Stimulated activated naive B cell treated with anti-CD40 and anti-IgM and Interleukin-4, amounts not matched to agents 10 μg/mL and 1 μg/mL and 100 μg/mL, for 72 hours (primary cell): ENCODE results near the gene EEF2KMT.
"Not testable (repeated sequence)": the region's sequence is repeated elsewhere in the genome, so short reads cannot be mapped to it uniquely, and the experiment has no call there.

Experiments used
- ATAC-seq, 2 donors: fragments of 150-1000 bp; cut with Tn5 transposase; replicated peaks; 2 replicates each; pipeline ENCODE4 v1.10.0; 2021; ENCODE audit warnings: moderate library complexity in 1 of 2
- DNase-seq: peaks from one replicate; pipeline ENCODE4 v3.0.0; 2021
- H3K27ac Mint-ChIP-seq: one replicate; pipeline ENCODE4 v1.8.0; 2022; ENCODE audit warnings: mild to moderate bottlenecking, mixed read lengths
- H3K27me3 Mint-ChIP-seq, 2 donors: one replicate each; pipeline ENCODE4 v1.8.0; 2022; ENCODE audit warnings: mixed read lengths in 2 of 2
- H3K36me3 Mint-ChIP-seq, 2 donors: one replicate each; pipeline ENCODE4 v1.8.0; 2022; ENCODE audit warnings: mixed read lengths in 2 of 2, mild to moderate bottlenecking in 1 of 2
- H3K4me1 Mint-ChIP-seq, 2 donors: one replicate each; pipeline ENCODE4 v1.8.0; 2022; ENCODE audit warnings: mixed read lengths in 2 of 2, mild to moderate bottlenecking in 1 of 2
- H3K4me3 Mint-ChIP-seq, 2 donors: one replicate each; pipeline ENCODE4 v1.8.0; 2022; ENCODE audit warnings: mild to moderate bottlenecking in 2 of 2, mixed read lengths in 2 of 2, moderate library complexity in 1 of 2
- H3K9me3 Mint-ChIP-seq, 2 donors: one replicate each; pipeline ENCODE4 v1.8.0; 2022; ENCODE audit warnings: mixed read lengths in 2 of 2, mild to moderate bottlenecking in 1 of 2

Gene EEF2KMT

DNA sequence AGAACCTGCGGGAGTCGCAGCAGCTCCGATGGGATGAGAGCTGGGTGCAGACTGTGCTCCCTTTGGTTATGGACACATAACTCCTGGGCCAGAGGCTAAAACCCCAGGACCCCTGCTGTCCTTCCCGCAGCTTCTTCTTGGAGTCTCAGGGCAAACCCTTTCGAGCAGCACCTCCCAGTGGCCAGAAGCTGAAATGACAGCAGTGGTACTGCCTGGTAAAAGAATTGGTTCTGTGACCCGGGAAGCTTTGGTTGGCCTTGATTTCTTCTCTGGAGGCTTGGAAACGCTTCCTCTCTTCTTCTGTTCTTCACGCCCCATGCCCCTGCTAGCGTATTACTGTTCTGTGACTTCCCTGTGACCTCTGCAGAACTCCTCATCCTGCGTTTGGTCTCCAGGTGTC, 12.8 kb downstream of the EEF2KMT start:
- ATAC-seq, H3K4me3 Mint-ChIP-seq, H3K4me1 Mint-ChIP-seq, H3K27ac Mint-ChIP-seq, H3K27me3 Mint-ChIP-seq, H3K9me3 Mint-ChIP-seq: not testable (repeated sequence)
- DNase-seq, result peak; percentile 27
- peaks cover 36 to 39% of the 10 kb centered on the region in 2 donors for H3K36me3 Mint-ChIP-seq

DNA sequence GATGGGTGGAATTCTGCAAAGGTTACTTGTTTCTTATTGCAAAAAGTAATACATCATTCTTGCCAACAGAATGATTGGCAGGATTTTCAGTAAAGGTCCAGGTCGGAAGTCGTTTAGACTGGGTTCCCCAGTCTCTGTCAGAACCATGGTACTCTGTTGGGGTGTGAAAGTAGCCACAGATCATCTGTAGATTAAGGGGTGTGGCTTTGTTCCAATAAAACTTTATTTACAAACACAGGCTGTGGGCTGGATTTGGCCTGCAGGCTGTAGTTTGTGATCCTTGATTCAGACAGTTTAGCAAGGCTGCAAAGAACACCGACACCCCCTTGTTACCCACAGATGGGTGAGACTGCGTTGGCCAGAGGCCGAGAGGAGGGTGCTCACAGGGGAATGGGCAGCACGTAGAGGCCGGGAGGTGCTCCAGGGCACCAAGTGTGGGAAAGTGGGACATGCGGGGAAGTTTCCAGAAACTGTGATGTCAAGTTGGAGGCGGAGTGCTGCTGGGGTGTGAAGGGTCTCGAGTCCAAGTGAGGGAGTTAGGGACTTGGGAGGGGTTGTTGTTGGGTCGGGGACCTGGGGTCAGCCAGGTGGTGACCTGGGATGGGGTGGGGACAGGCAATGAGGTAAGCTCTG, 13.4 kb downstream of the EEF2KMT start:
- not testable (repeated sequence) for ATAC-seq, DNase-seq, H3K4me1 Mint-ChIP-seq, H3K4me3 Mint-ChIP-seq, H3K9me3 Mint-ChIP-seq, H3K27me3 Mint-ChIP-seq
- Mint-ChIP-seq H3K27ac (peak overlapping the region; percentile 87), H3K36me3 (peaks cover 37 to 42% of the 10 kb centered on the region in 2 donors)

GRCh38 chr16:5083646-5084045, 13.9 kb downstream of the EEF2KMT start:
- not testable (repeated sequence) for H3K27me3 Mint-ChIP-seq, H3K9me3 Mint-ChIP-seq, DNase-seq, H3K27ac Mint-ChIP-seq, H3K4me3 Mint-ChIP-seq, H3K4me1 Mint-ChIP-seq, ATAC-seq
- H3K36me3 Mint-ChIP-seq, result peaks cover 36 to 42% of the 10 kb centered on the region in 2 donors

DNA sequence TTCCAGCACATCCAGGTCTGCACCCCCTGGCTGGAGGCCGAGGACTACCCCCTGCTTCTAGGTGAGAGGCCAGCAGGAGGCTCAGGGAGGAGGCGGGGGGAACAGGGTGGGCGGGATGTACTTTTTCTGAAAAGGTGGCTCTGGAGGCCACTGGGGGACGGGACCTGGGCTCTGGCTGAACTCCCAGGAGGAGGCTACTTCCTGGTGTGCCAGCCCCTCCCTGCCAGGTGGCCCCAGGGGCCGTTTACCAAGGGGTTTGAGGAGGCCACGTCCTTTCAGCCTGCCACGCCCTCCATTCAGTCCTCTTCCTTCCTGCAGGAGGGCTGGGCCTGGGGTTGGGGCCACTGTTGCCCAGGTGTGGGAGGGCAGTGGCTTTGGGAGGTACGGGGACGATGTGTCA, 16.6 kb downstream of the EEF2KMT start:
- not testable (repeated sequence) for H3K4me1 Mint-ChIP-seq, H3K4me3 Mint-ChIP-seq
- H3K36me3 Mint-ChIP-seq, result peaks cover 30 to 42% of the 10 kb centered on the region in 2 donors

GRCh38 chr16:5080461-5080860, 17.1 kb downstream of the EEF2KMT start:
- not testable (repeated sequence) for H3K27me3 Mint-ChIP-seq, H3K4me1 Mint-ChIP-seq, ATAC-seq, H3K4me3 Mint-ChIP-seq, H3K9me3 Mint-ChIP-seq, DNase-seq, H3K27ac Mint-ChIP-seq
- peaks cover 33 to 46% of the 10 kb centered on the region in 2 donors for H3K36me3 Mint-ChIP-seq

More for the DNA sequence above, 16.6 kb downstream of the EEF2KMT start:
- not testable (repeated sequence) for H3K9me3 Mint-ChIP-seq, H3K27me3 Mint-ChIP-seq, ATAC-seq, H3K27ac Mint-ChIP-seq, DNase-seq

GRCh38 chr16:5078626-5079025, 19.0 kb downstream of the EEF2KMT start:
- no peak overlapping the region for H3K27ac Mint-ChIP-seq
- no peaks in the 10 kb centered on the region for H3K27me3 Mint-ChIP-seq
- peaks cover 6 to 7% of the 10 kb centered on the region in 2 donors for H3K4me1 Mint-ChIP-seq
- H3K4me3 Mint-ChIP-seq, result no peak overlapping the region
- H3K9me3 Mint-ChIP-seq, result no peaks in the 10 kb centered on the region
- peaks cover 27 to 40% of the 10 kb centered on the region in 2 donors for H3K36me3 Mint-ChIP-seq
- DNase-seq (no peak), ATAC-seq (no peak)

- no peaks in the 10 kb centered on the region for H3K9me3 Mint-ChIP-seq
- no peak overlapping the region for H3K4me3 Mint-ChIP-seq
- peaks cover 22 to 42% of the 10 kb centered on the region in 2 donors for H3K36me3 Mint-ChIP-seq
- no peak overlapping the region for H3K27ac Mint-ChIP-seq
- H3K27me3 Mint-ChIP-seq, result no peaks in the 10 kb centered on the region
- peaks cover 17 to 19% of the 10 kb centered on the region in 2 donors for H3K4me1 Mint-ChIP-seq
- no peak for ATAC-seq
- no peak for DNase-seq
Measured at GRCh38 chr16:5077304-5077703, 20.3 kb downstream of the EEF2KMT start.

GRCh38 chr16:5075637-5076036, 22.0 kb downstream of the EEF2KMT start:
- DNase-seq, result no peak
- H3K4me1 Mint-ChIP-seq, result peaks cover 21 to 29% of the 10 kb centered on the region in 2 donors
- H3K4me3 Mint-ChIP-seq, result no peak overlapping the region
- H3K36me3 Mint-ChIP-seq, result peaks cover 22 to 37% of the 10 kb centered on the region in 2 donors
- H3K27ac Mint-ChIP-seq, result no peak overlapping the region
- H3K9me3 Mint-ChIP-seq, result no peaks in the 10 kb centered on the region
- ATAC-seq, result no peak
- H3K27me3 Mint-ChIP-seq, result no peaks in the 10 kb centered on the region

GRCh38 chr16:5073771-5074170, 23.8 kb downstream of the EEF2KMT start:
- DNase-seq, ATAC-seq, H3K4me3 Mint-ChIP-seq, H3K27ac Mint-ChIP-seq, H3K9me3 Mint-ChIP-seq, H3K27me3 Mint-ChIP-seq: not testable (repeated sequence)
- H3K36me3 Mint-ChIP-seq, result peaks cover 17 to 31% of the 10 kb centered on the region in 2 donors
- peaks cover 21 to 29% of the 10 kb centered on the region in 2 donors for H3K4me1 Mint-ChIP-seq

- H3K4me3 Mint-ChIP-seq, result peak overlapping the region; percentile 89 to 96
- peaks cover 17 to 31% of the 10 kb centered on the region in 2 donors for H3K36me3 Mint-ChIP-seq
- no peaks in the 10 kb centered on the region for H3K9me3 Mint-ChIP-seq
- peak overlapping the region; percentile 94 for H3K27ac Mint-ChIP-seq
- DNase-seq (no peak), ATAC-seq (no peak)
- H3K4me1 Mint-ChIP-seq, result peaks cover 21 to 29% of the 10 kb centered on the region in 2 donors
- no peaks in the 10 kb centered on the region for H3K27me3 Mint-ChIP-seq
Measured at GRCh38 chr16:5073279-5073629, 24.3 kb downstream of the EEF2KMT start.

DNA sequence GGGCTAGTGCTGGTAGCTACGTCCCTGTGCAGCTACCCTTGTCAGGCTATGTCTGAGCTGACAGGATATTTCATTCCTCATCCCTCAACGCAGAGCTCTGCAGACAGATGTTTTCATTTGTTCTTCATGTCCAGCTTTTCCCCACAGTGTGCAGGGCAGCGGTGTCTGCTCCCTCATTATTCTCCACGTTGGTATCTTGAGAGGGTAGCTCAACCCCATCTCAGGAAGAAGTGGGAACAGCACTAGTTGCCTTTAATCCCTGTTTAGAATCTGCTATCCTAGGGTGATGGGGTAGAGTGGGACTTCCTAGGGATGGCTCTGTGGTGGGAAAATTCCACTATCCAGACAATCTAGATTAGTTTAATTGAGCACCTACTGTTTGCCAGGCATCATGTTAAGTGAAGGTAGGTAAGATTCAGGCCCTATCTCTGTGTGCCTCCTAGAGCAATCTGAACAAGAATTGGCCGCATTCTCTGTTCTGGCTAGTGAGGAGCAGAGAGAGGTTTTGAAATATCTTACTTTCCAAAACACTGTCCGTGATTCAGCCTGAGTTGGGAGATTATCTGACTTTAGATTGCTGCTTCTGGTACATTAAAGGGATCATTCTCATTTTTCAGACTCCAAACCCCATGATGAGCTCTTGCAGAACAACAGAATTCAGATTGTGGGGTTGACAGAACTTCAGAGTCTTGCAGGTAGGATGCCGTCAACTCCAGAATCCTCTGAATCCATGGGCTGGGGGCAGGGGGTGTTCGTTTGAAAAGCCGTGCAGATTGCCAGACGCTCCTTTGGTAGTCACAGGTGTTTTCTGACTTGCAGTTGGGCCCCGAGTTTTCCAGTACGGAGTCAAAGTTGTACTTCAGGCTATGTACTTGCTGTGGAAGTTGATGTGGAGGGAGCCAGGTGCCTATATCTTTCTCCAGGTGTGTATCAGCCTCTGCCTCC, 25.0 kb downstream of the EEF2KMT start:
- peaks cover 15 to 27% of the 10 kb centered on the region in 2 donors for H3K36me3 Mint-ChIP-seq
- H3K4me1 Mint-ChIP-seq, result peaks cover 21 to 29% of the 10 kb centered on the region in 2 donors
- ATAC-seq, result no peak

GRCh38 chr16:5071681-5072333, 25.8 kb downstream of the EEF2KMT start, which contains the start of gene ALG1:
Gene ALG1, plus strand, starts transcription at chr16:5071843. Its CDS starts 7 bp downstream, at chr16:5071850.
- DNase-seq (peak; percentile 89), ATAC-seq (peak; percentile 88 to 91)
- Mint-ChIP-seq H3K9me3 (no peaks in the 10 kb centered on the region), H3K4me1 (peaks cover 21 to 29% of the 10 kb centered on the region in 2 donors), H3K27me3 (no peaks in the 10 kb centered on the region), H3K27ac (peak within 1 kb of the TSS; percentile 94), H3K4me3 (peak within 1 kb of the TSS; percentile 89 to 96), H3K36me3 (peaks cover 15 to 23% of the 10 kb centered on the region in 2 donors)

More for the DNA sequence above, 25.0 kb downstream of the EEF2KMT start:
- DNase-seq, result no peak
- Mint-ChIP-seq H3K27me3 (no peaks in the 10 kb centered on the region), H3K4me3 (peak overlapping the region; percentile 89 to 96), H3K9me3 (no peaks in the 10 kb centered on the region), H3K27ac (peak overlapping the region; percentile 94)

DNA sequence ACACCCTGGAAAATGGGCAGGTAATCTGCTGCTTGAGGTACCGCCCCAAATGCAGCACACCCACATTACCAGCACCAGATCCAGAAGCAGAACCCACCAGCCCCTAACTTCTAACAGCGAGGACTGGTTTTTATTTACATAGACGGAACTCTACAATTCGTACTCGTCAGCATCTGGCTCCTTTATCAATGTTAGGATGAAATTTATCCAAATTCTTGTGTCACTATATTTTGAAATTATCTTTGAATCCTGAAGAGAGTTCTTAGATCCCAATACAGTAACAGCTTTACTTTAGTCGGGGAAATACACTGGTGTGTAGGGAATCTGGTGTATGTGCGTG, 26.3 kb downstream of the EEF2KMT start:
- DNase-seq, result no peak
- H3K4me1 Mint-ChIP-seq, result peaks cover 21 to 29% of the 10 kb centered on the region in 2 donors
- H3K9me3 Mint-ChIP-seq, result no peaks in the 10 kb centered on the region
- H3K4me3 Mint-ChIP-seq, result peak overlapping the region; percentile 89 to 96
- no peak for ATAC-seq
- peak overlapping the region; percentile 94 for H3K27ac Mint-ChIP-seq
- peaks cover 15 to 23% of the 10 kb centered on the region in 2 donors for H3K36me3 Mint-ChIP-seq
- no peaks in the 10 kb centered on the region for H3K27me3 Mint-ChIP-seq
